A549 (cell line): ENCODE measurements around the gene SENP7. TPM values are rescaled to one million over a fixed set of nuclear protein-coding genes. Genes with fewer than 3 reads are reported as not detected.

Source experiments
- ATAC-seq, 2 experiments: fragments of 200-7000 bp in 1 of 2; fragments of >200 bp in 1 of 2; cut with Nextera tagmentation in 1 of 2; cut with Tn5 transposase in 1 of 2; 3 replicates each; pipeline versions ENCODE4 v1.8.0 to v1.9.1; 2018 to 2020; ENCODE audit warnings: mild to moderate bottlenecking in 1 of 2, moderate library complexity in 1 of 2
- CTCF ChIA-PET: fragments of 300-600 bp; sonication (Branson Sonifier 250); formaldehyde crosslinking; extraction: SDS; loops from one replicate; lab custom pipeline; 2021; ENCODE audit warnings: antibody characterized with exemption, inconsistent platforms; lab: Yijun Ruan, JAX
- POLR2A ChIA-PET: fragments of 350-600 bp; formaldehyde crosslinking; extraction: SDS; loops from one replicate; lab custom pipeline; 2021; ENCODE audit warnings: antibody characterized with exemption, inconsistent platforms; lab: Yijun Ruan, JAX
- DNase-seq, 2 experiments: peaks; one replicate each; pipeline versions ENCODE4 v3.0.0 to v3.0.0-alpha.2; 2011 to 2016; ENCODE audit warnings: low read depth in 1 of 2, low spot score in 1 of 2
- FAIRE-seq: peaks from 2 replicates; lab custom pipeline; 2011; peaks lifted over from hg19 to GRCh38; lab: Jason Lieb, UNC
- H3K27ac ChIP-seq, 2 experiments: fragments of >200 bp; sonication (Bioruptor Twin); formaldehyde crosslinking; 3 replicates each; pipeline ENCODE4 v1.5.1; 2016 to 2017
- H3K4me1 ChIP-seq: fragments of >200 bp; sonication (Bioruptor Twin); formaldehyde crosslinking; 3 replicates; pipeline ENCODE4 v1.6.1; 2016
- H3K4me2 ChIP-seq: fragments of >200 bp; sonication (Bioruptor Twin); formaldehyde crosslinking; 3 replicates; pipeline ENCODE4 v1.6.1; 2016
- H3K4me3 ChIP-seq: fragments of >200 bp; sonication (Bioruptor Twin); formaldehyde crosslinking; 3 replicates; pipeline ENCODE4 v1.5.1; 2016
- H3K9me3 ChIP-seq: fragments of >200 bp; sonication (Bioruptor Twin); formaldehyde crosslinking; 3 replicates; pipeline ENCODE4 v1.6.1; 2016
- BHLHE40 ChIP-seq: IDR thresholded peaks from 2 replicates; pipeline ENCODE4 v1.6.1; 2012; ENCODE audit warnings: low read depth, low read length, inconsistent platforms
- CBX2 ChIP-seq: fragments of 200-600 bp; sonication (generic); IDR thresholded peaks from 2 replicates; pipeline ENCODE4 v1.6.1; 2016; ENCODE audit warnings: low read depth, mild to moderate bottlenecking, borderline replicate concordance
- CEBPB ChIP-seq, 2 experiments: fragments of >200 bp in 1 of 2; sonication (Bioruptor Twin) in 1 of 2; formaldehyde crosslinking in 1 of 2; IDR thresholded peaks; 2 replicates each; pipeline ENCODE4 v1.6.1; 2012 to 2016
- CHD2 ChIP-seq: fragments of 150-350 bp; IDR thresholded peaks from 2 replicates; pipeline ENCODE4 v1.6.1; 2014; ENCODE audit warnings: low read length; ENCODE audit not compliant: partially characterized antibody
- CHD4 ChIP-seq: fragments of 200-600 bp; sonication (generic); IDR thresholded peaks from 2 replicates; pipeline ENCODE4 v1.6.1; 2016; ENCODE audit warnings: antibody characterized with exemption, mild to moderate bottlenecking, borderline replicate concordance
- ESRRA ChIP-seq: fragments of 150-350 bp; IDR thresholded peaks from 2 replicates; pipeline ENCODE4 v1.6.1; 2014; ENCODE audit warnings: mild to moderate bottlenecking, low read length, borderline replicate concordance
- FOSL2 ChIP-seq, 2 experiments: fragments of 450-650 bp in 1 of 2; fragments of >200 bp in 1 of 2; sonication (Bioruptor Twin) in 1 of 2; formaldehyde crosslinking; IDR thresholded peaks; 2 replicates each; pipeline versions ENCODE4 v1.5.0 to v1.6.1; 2016 to 2020; ENCODE audit warnings: mild to moderate bottlenecking in 1 of 2, moderate library complexity in 1 of 2
- JUNB ChIP-seq: fragments of >200 bp; sonication (Bioruptor Twin); formaldehyde crosslinking; IDR thresholded peaks from 2 replicates; pipeline ENCODE4 v1.6.1; 2016
- KDM1A ChIP-seq: fragments of 200-600 bp; sonication (generic); IDR thresholded peaks from 2 replicates; pipeline ENCODE4 v1.6.1; 2016; ENCODE audit warnings: low read depth, mild to moderate bottlenecking
- MAFK ChIP-seq: fragments of 450-650 bp; IDR thresholded peaks from 2 replicates; pipeline ENCODE4 v1.6.1; 2014; ENCODE audit not compliant: partially characterized antibody
- MAZ ChIP-seq: fragments of 150-350 bp; IDR thresholded peaks from 2 replicates; pipeline ENCODE4 v1.6.1; 2014; ENCODE audit warnings: antibody characterized with exemption, low read depth, low read length, borderline replicate concordance
- MYC ChIP-seq: IDR thresholded peaks from 2 replicates; pipeline ENCODE4 v1.6.1; 2012; ENCODE audit warnings: mild to moderate bottlenecking, inconsistent platforms, low read length, improper control_type of control experiment, borderline replicate concordance
- NR3C1 ChIP-seq: fragments of >200 bp; sonication (Bioruptor Twin); formaldehyde crosslinking; IDR thresholded peaks from 3 replicates; pipeline ENCODE4 v1.6.1; 2017
- POLR2AphosphoS2 ChIP-seq: conservative IDR thresholded peaks from 2 replicates; pipeline ENCODE4 v1.6.1; 2012; ENCODE audit warnings: low read length, improper control_type of control experiment, inconsistent platforms
- RARB ChIP-seq: fragments of 250-450 bp; sonication (Bioruptor Pico); IDR thresholded peaks from 2 replicates; pipeline ENCODE4 v1.8.0; 2021; ENCODE audit warnings: mild to moderate bottlenecking, moderate library complexity
- SMC3 ChIP-seq: fragments of >200 bp; sonication (Bioruptor Twin); formaldehyde crosslinking; IDR thresholded peaks from 3 replicates; pipeline ENCODE4 v1.6.1; 2018; ENCODE audit warnings: inconsistent platforms
- TFCP2L1 ChIP-seq: fragments of 250-450 bp; sonication (Bioruptor Pico); IDR thresholded peaks from 2 replicates; pipeline ENCODE4 v1.5.0; 2021; ENCODE audit warnings: mild to moderate bottlenecking
- ZSCAN20 ChIP-seq: fragments of 250-450 bp; sonication (Bioruptor Pico); IDR thresholded peaks from 2 replicates; pipeline ENCODE4 v1.8.0; 2022; ENCODE audit warnings: mild to moderate bottlenecking, moderate library complexity
- WGBS: methylation state at CpG from one replicate; pipeline ENCODE4 v1.1.6; 2017; ENCODE audit errors: missing lambda C conversion rate; 5-methylcytosine and 5-hydroxymethylcytosine counted together
- polyA plus RNA-seq, 4 experiments: library from polyadenylated mRNA; depleted of rRNA in 3 of 4; stranded (reverse); fragments of >200 nt; fragmentation: RNase III in 1 of 4; extraction: RNeasy Plus Mini Kit Qiagen cat#74134 plus additional on column Dnase treatment in 1 of 4; gene quantifications; 2 replicates in 3 of 4; 3 replicates in 1 of 4; pipeline ENCODE4 v1.2.3, GENCODE V29; 2011 to 2017
- TF ChIP-seq, protein P1 (sequence below): fragments of 200-600 bp; sonication (generic); IDR thresholded peaks from 2 replicates; pipeline ENCODE4 v1.6.1; 2016; ENCODE audit warnings: antibody characterized with exemption, mild to moderate bottlenecking, moderate library complexity
- TF ChIP-seq, protein P2 (sequence below): fragments of 250-450 bp; sonication (Bioruptor Pico); IDR thresholded peaks from 2 replicates; pipeline ENCODE4 v1.5.0; 2021; ENCODE audit warnings: mild to moderate bottlenecking, moderate library complexity, borderline replicate concordance
- TF ChIP-seq, protein P3 (sequence below): fragments of >200 bp; sonication (Bioruptor Twin); formaldehyde crosslinking; IDR thresholded peaks from 2 replicates; pipeline ENCODE4 v1.6.1; 2016

SENP7 gene
- polyA plus RNA-seq, 2 of the 4 experiments (the other 2 are of a cell fraction) = 3.1 to 10.3 TPM

DNA sequence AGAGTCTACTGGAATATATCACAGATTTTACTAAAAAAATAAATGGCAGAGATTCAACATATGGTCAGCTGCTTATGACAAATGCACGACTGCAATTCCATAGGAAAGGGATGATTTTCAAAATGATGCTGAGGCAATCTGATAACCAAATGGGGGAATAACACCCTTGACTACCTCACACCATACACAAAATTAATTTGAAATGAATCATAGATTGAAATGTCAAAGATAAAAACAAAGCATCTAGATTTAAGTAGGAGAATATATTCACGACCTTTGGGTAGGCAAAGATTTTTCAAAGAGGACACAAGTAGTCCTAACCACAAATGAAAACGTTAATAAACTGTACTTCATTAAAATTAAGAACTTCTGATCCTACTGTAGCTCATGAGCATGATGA, 11.2 kb downstream of the SENP7 start (continued):
- TF ChIP-seq BHLHE40 (no peak), CHD4 (no peak)

DNA sequence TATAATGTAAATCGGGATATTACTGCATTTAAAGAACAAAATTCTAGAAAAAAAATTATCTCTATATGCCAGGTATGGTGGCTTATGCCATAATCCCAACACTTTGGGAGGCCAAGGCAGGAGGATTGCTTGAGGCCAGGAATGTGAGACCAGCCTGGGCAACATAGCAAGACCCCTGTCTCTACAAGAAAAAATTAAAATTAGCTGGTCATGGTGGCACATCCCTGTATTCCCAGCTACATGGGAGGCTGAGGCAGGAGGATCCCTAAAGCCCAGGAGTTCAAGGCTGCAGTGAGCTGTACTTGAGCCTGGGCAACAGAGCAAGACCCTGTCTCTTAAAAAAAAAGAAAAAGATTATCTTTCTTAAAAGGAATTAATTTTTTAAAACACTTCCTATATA, 12.8 kb downstream of the SENP7 start:
- Histone ChIP-seq H3K9me3 (no peaks in the 10 kb centered on the region), H3K4me3 (no peak overlapping the region), H3K4me2 (no peak overlapping the region), H3K4me1 (0 out of 3 replicates have a peak, but pooled peaks cover 3% of the 10 kb centered on the region), H3K27ac (no peak overlapping the region)
- FAIRE-seq (no peak), DNase-seq (no peak), ATAC-seq (no peak)
- 84% methylated on average over 1 of the region's 1 CpG for WGBS
- CTCF ChIA-PET = no interaction called here
- TF ChIP-seq KDM1A (no peak), MAZ (no peak), MYC (no peak), JUNB (no peak), FOSL2 (IDR thresholded peaks at IDR 0.05) (no peak), FOSL2 (CRISPR knock-in tag; IDR thresholded peaks at IDR 0.05) (no peak), POLR2AphosphoS2 (no peak), TFCP2L1 (CRISPR knock-in tag) (no peak), CHD2 (no peak), CBX2 (no peak), ZSCAN20 (CRISPR knock-in tag) (no peak), MAFK (no peak)
- TF ChIP-seq, protein P1, sequence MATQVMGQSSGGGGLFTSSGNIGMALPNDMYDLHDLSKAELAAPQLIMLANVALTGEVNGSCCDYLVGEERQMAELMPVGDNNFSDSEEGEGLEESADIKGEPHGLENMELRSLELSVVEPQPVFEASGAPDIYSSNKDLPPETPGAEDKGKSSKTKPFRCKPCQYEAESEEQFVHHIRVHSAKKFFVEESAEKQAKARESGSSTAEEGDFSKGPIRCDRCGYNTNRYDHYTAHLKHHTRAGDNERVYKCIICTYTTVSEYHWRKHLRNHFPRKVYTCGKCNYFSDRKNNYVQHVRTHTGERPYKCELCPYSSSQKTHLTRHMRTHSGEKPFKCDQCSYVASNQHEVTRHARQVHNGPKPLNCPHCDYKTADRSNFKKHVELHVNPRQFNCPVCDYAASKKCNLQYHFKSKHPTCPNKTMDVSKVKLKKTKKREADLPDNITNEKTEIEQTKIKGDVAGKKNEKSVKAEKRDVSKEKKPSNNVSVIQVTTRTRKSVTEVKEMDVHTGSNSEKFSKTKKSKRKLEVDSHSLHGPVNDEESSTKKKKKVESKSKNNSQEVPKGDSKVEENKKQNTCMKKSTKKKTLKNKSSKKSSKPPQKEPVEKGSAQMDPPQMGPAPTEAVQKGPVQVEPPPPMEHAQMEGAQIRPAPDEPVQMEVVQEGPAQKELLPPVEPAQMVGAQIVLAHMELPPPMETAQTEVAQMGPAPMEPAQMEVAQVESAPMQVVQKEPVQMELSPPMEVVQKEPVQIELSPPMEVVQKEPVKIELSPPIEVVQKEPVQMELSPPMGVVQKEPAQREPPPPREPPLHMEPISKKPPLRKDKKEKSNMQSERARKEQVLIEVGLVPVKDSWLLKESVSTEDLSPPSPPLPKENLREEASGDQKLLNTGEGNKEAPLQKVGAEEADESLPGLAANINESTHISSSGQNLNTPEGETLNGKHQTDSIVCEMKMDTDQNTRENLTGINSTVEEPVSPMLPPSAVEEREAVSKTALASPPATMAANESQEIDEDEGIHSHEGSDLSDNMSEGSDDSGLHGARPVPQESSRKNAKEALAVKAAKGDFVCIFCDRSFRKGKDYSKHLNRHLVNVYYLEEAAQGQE = no peak
- POLR2A ChIA-PET = no interaction called here

DNA sequence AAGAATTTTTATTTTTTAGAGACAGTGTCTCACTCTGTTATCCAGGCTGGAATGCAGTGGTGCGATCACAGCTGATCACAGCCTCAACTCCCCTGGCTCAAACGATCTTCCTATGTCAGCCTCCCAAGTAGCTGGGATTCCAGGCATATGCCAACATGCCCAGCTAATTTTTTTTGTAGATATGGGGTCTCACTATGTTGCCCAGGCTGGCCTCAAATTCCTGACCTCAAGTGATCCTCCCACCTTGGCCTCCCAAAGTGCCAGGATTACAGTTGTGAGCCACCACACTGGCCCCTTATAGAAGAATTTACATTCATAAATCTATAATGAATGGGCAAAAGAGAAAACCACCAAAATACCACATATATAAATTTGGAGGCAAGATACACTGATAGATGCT, 15.2 kb downstream of the SENP7 start:
- 83% methylated on average over 2 of the region's 2 CpGs for WGBS
- POLR2A ChIA-PET = no interaction called here
- CTCF ChIA-PET = no interaction called here
- H3K4me1 ChIP-seq = 0 out of 3 replicates have a peak, but pooled peaks cover 3% of the 10 kb centered on the region
- H3K27ac ChIP-seq = no peak overlapping the region
- H3K4me3 ChIP-seq = no peak overlapping the region
- ATAC-seq = no peak
- no peak for TF ChIP-seq ESRRA
- no peak for TF ChIP-seq SMC3
- no peak for TF ChIP-seq CEBPB (IDR thresholded peaks at IDR 0.05)
- TF ChIP-seq NR3C1 = no peak
- TF ChIP-seq, protein P2, sequence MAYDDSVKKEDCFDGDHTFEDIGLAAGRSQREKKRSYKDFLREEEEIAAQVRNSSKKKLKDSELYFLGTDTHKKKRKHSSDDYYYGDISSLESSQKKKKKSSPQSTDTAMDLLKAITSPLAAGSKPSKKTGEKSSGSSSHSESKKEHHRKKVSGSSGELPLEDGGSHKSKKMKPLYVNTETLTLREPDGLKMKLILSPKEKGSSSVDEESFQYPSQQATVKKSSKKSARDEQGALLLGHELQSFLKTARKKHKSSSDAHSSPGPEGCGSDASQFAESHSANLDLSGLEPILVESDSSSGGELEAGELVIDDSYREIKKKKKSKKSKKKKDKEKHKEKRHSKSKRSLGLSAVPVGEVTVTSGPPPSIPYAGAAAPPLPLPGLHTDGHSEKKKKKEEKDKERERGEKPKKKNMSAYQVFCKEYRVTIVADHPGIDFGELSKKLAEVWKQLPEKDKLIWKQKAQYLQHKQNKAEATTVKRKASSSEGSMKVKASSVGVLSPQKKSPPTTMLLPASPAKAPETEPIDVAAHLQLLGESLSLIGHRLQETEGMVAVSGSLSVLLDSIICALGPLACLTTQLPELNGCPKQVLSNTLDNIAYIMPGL (CRISPR knock-in tag) = no peak
- TF ChIP-seq, protein P3, sequence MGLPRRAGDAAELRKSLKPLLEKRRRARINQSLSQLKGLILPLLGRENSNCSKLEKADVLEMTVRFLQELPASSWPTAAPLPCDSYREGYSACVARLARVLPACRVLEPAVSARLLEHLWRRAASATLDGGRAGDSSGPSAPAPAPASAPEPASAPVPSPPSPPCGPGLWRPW = no peak
- no peak for TF ChIP-seq RARB (CRISPR knock-in tag)
- TF ChIP-seq, all 56 proteins: peak for 0
- Histone ChIP-seq H3K9me3 (no peaks in the 10 kb centered on the region), H3K4me2 (no peak overlapping the region)
- no peak for FAIRE-seq
- no peak for DNase-seq
